Caki2 (cell line): Measurements from ENCODE around the gene SNAP25. TPM values are rescaled to one million over a fixed set of nuclear protein-coding genes. Genes with fewer than 3 reads are reported as not detected.

ENCODE experiments used
- DNase-seq: peaks from one replicate; pipeline ENCODE4 v3.0.0-alpha.2; 2015; ENCODE audit warnings: low read depth
- in situ Hi-C: cut with HindIII; loops from 2 replicates; pipeline ENCODE4 v1.10.0; 2016; ENCODE audit warnings: low sequenced_read_pairs, low pct_unique_long_range_greater_than_20kb, mixed read lengths
- total RNA-seq: library from RNA; depleted of rRNA; stranded (reverse); fragments of >200 nt; shearing (Covaris generic); gene quantifications from 2 replicates; pipeline ENCODE4 v1.2.3, GENCODE V29; 2014; ENCODE audit warnings: low replicate concordance

Gene SNAP25
- total RNA-seq, 1 experiment from 2014 or later, result 2.6 TPM

- in situ Hi-C loops, result no loop called here
- no peak for DNase-seq
These were observed 67.7 kb downstream of the SNAP25 start for GRCh38 chr20:10286356-10286755.

- in situ Hi-C loops, result no loop called here
- DNase-seq, result no peak
These were observed 69.8 kb downstream of the SNAP25 start for GRCh38 chr20:10288421-10288820.

DNA sequence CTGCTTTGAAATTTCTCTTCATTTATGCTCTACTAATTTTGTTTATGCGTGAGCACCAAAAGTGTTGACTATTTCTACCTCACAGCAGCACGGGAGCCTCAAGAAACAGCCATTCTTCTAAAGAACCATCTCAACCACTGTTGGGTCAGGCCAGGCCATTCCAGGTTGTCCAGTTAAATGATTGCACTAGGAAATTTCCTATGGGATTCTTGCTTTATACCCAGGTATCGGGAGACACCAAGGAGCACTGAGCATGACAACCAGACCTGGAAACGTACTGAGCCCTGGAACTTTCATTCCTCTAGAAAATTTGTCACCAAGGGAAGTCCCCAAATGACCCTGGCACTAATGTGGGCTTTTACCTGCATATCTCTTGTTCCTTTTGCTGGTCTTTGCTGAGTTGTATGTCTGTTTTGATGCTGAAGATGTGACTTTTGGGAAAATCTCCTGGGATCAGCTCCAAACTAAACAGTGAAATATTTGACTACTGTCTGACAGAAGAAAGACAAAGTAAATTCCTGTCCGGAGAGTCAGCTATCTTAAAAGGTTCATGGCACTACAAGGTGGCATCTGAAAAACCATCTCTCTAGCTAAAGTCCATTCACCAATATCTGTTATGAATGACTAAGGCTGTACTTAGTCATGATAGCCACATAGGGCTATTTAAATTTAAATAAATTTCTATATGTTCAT is 70.5 kb downstream of the SNAP25 start:
- no peak for DNase-seq
- in situ Hi-C loops, result no loop called here

DNA sequence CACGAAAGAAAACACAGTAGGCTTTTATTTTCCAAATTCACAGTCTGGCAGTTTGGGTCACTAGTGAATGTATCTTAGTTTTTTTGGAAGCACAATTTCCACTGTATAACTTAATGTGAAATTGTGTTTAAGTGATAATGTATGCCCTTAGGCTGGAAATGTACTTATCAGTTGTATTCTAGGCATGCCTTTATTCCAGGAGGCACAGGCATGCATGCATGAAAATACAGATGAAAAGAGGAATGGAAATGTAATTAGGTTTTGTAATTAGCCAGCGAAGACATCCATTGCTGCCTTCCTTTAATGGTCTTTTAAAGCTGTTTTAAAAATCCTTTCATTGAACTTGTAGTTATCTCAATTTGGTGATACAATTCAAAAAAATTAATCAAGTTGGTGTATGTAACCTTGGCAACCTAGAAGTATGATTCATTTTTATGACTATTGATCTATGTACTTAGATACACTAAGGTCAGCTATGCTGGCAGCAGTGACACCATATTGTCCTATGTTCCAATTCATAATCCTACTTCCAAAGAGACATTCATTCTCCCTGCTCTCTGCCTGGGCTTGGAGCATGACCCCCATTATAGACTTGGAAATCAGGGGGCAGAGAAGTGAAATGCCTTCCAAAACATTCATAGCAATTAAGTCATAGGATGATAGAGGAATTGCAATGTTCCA is 73.1 kb downstream of the SNAP25 start:
- no peak for DNase-seq
- in situ Hi-C loops, result no loop called here

DNA sequence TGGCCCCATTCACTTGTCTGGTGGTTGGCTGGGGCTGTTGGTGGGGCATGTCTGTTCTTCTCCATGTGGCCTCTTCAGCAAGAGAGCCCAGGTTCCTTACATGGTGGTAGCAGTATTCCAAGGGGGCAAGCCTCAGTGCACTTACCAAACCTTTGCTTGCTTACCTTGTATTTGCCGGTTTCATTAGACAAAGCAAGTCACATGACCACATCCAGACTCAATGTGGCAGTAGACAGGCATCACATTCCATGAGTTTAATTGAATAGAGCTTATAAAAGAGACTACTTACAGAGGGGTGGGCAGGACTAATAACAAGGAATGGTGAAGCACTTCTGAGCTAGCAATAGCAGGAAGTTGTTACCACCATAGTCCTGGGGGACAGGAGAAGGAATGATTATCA is 78.6 kb downstream of the SNAP25 start:
- no peak for DNase-seq
- in situ Hi-C loops, result no loop called here

GRCh38 chr20:10297684-10298240 is 79.1 kb downstream of the SNAP25 start:
- in situ Hi-C loops, result no loop called here
- no peak for DNase-seq

GRCh38 chr20:10300582-10301446 is 82.2 kb downstream of the SNAP25 start:
- no peak for DNase-seq
- in situ Hi-C loops, result no loop called here

- in situ Hi-C loops, result no loop called here
- no peak for DNase-seq
These were observed 85.2 kb downstream of the SNAP25 start for GRCh38 chr20:10303852-10304251.

DNA sequence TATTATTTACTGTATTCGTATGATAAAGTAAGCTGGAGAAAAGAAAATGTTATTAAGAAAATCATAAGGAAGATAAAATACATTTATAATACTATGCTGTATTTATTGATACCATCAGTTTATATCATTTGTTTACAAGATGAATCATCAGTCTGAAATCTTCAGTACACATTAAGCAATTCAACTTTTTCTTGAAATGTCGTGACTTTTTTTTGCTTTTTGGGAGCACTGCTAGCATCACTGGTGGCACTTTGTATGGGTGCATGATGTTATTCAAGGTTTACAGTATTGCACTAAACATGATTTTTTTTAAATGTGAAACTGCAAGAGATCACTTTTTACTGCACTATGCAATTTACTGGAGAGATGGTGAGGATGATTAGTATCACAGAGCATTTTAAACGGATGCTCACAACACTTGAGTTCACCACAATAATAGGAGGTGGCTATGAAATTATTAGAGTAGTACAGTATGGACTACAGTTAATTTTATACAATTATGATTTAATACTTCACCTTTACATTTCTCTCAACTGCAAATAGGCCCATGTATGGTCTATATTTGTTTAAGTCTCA is 85.9 kb downstream of the SNAP25 start:
- in situ Hi-C loops, result no loop called here
- no peak for DNase-seq

DNA sequence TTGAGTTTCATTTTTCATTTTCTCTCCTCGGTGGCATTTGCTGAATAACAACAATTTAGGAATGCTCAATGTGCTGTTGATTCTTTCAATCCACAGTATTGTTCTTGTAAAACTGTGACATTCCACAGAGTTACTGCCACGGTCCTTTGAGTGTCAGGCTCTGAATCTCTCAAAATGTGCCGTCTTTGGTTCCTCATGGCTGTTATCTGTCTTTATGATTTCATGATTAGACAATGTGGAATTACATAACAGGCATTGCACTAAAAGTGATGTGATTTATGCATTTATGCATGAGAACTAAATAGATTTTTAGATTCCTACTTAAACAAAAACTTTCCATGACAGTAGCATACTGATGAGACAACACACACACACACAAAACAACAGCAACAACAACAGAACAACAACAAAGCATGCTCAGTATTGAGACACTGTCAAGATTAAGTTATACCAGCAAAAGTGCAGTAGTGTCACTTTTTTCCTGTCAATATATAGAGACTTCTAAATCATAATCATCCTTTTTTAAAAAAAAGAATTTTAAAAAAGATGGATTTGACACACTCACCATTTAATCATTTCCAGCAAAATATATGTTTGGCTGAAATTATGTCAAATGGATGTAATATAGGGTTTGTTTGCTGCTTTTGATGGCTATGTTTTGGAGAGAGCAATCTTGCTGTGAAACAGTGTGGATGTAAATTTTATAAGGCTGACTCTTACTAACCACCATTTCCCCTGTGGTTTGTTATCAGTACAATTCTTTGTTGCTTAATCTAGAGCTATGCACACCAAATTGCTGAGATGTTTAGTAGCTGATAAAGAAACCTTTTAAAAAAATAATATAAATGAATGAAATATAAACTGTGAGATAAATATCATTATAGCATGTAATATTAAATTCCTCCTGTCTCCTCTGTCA is 88.1 kb downstream of the SNAP25 start:
- DNase-seq, result no peak
- in situ Hi-C loops, result no loop called here

- in situ Hi-C loops, result no loop called here
- no peak for DNase-seq
These were observed 88.7 kb downstream of the SNAP25 start for GRCh38 chr20:10307359-10307735.

GRCh38 chr20:10308652-10309051 is 90.0 kb downstream of the SNAP25 start:
- DNase-seq, result no peak
- in situ Hi-C loops, result no loop called here

GRCh38 chr20:10309326-10309725 is 90.7 kb downstream of the SNAP25 start:
- in situ Hi-C loops, result no loop called here
- DNase-seq, result no peak

DNA sequence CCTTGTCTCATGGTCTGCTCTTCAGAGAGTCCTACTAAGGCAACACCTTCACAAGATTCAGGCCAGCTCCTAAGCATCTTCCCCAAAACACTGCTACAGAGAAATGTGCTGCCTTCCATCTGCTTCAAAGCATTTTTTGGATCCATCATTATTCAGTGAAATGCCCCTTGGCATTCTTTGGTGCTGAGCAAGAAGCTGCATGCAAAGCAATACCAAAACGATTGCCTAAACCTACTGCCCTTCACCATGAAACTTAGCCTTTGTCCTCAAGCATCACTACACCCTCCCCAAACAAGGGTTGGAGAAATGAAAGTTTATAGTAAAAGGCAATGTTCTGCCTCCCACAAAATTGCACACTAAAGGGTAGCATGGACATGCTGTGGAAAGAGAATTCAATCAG is 93.5 kb downstream of the SNAP25 start:
- in situ Hi-C loops, result no loop called here
- no peak for DNase-seq

DNA sequence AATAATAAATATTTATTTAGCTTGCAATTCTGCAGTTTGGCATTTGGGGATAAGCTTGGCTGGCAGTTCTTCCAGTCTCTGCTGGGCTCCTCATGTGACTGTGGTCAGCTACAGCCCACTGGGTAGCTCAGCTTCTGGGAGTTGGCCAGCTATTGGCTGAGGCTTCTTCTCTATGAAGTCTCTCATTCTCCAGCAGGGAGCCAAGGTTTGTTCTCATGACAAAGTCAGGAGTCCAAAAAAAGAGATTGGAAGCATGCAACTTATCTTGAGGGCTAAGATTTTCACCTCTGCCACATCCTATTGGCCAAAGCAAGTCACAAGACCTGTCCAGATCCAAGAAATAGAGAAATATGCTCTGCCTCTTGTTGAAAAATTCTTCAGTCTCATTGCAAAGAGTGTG is 94.6 kb downstream of the SNAP25 start:
- in situ Hi-C loops, result no loop called here
- DNase-seq, result no peak

GRCh38 chr20:10313701-10314100 is 95.1 kb downstream of the SNAP25 start:
- in situ Hi-C loops, result no loop called here
- DNase-seq, result no peak

DNA sequence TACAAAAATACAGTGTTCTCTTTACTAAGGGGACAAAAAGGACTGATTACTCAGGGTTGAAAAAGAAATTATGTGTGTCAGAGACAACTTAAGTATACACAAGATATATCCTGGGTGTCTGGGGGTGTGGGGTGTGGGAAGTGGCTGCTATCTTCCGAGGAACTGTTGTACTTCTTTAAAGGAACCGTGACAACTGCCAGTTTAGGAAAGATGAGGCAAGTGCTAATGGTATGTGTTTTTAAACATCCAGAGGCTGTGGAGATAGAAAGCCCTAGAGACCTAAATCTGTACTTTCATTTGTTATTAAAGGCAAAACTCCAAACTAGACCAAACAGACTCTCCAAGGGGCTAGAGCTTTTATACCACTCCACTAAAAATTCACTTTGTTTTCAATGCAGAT is 95.6 kb downstream of the SNAP25 start:
- in situ Hi-C loops, result no loop called here
- DNase-seq, result no peak

- no peak for DNase-seq
- in situ Hi-C loops, result no loop called here
These were observed 96.5 kb downstream of the SNAP25 start for GRCh38 chr20:10315138-10315537.
